Gastrocnemius medialis (tissue), 4 donors: ENCODE data around the gene KRT86. TPM values are rescaled to one million over a fixed set of nuclear protein-coding genes. Genes with fewer than 3 reads are reported as not detected.

Experiments used
- ATAC-seq, 2 donors: fragments of 150-250 bp; one replicate each; pipeline ENCODE4 v1.9.1; 2016
- DNase-seq, 2 donors: peaks; one replicate each; pipeline ENCODE4 v3.0.0-alpha.2; 2019
- H3K27ac ChIP-seq, 4 donors: fragments of 200-600 bp; sonication (generic); 1 replicate in 1 of 4; 2 replicates in 3 of 4; pipeline ENCODE4 v1.5.1; 2016 to 2018; ENCODE audit warnings: mild to moderate bottlenecking in 2 of 4, moderate library complexity in 1 of 4
- H3K27me3 ChIP-seq, 3 donors: fragments of 200-600 bp; sonication (generic) in 2 of 3; 1 replicate in 1 of 3; 2 replicates in 2 of 3; pipeline versions ENCODE4 v1.5.1 to v1.6.0; 2016 to 2019; ENCODE audit warnings: mild to moderate bottlenecking in 1 of 3, moderate library complexity in 1 of 3
- H3K36me3 ChIP-seq, 2 donors: fragments of 200-600 bp; sonication (generic) in 1 of 2; one replicate each; pipeline ENCODE4 v1.5.1; 2017 to 2018
- H3K4me1 ChIP-seq, 2 donors: fragments of 200-600 bp; sonication (generic) in 1 of 2; one replicate each; pipeline ENCODE4 v1.5.1; 2016 to 2017; ENCODE audit warnings: mild to moderate bottlenecking in 2 of 2
- H3K4me3 ChIP-seq, 4 donors: fragments of 200-600 bp; sonication (generic) in 3 of 4; 1 replicate in 1 of 4; 2 replicates in 3 of 4; pipeline ENCODE4 v1.5.1; 2016 to 2019; ENCODE audit warnings: mild to moderate bottlenecking in 2 of 4
- H3K9me3 ChIP-seq, 3 donors: fragments of 200-600 bp; sonication (generic) in 2 of 3; 1 replicate in 1 of 3; 2 replicates in 2 of 3; pipeline ENCODE4 v1.5.1; 2016 to 2019
- POLR2A ChIP-seq, 2 donors: fragments of 450-650 bp; IDR thresholded peaks; one replicate each; pipeline ENCODE4 v1.6.1; 2017; ENCODE audit warnings: antibody characterized with exemption in 2 of 2, mild to moderate bottlenecking in 2 of 2, moderate library complexity in 2 of 2
- in situ Hi-C, 4 donors: fragments of 200-750 bp; cut with MboI; loops; one replicate each; pipeline versions ENCODE4 v1.15.0 to v1.8.0; 2017; ENCODE audit warnings: low sequenced_read_pairs in 4 of 4
- intact Hi-C: fragments of 100-400 bp; cut with DNase I; formaldehyde crosslinking; loops from one replicate; pipeline ENCODE4 v1.15.1; 2023; ENCODE audit warnings: low total_unique reads
- total RNA-seq, 4 donors: library from RNA; depleted of rRNA; stranded (reverse); fragments of >200 nt; gene quantifications; one replicate each; pipeline versions ENCODE4 v1.1.0 to v1.2.3, GENCODE V29; 2016
- TF ChIP-seq, protein P1 (sequence below), 5 experiments: fragments of 450-650 bp in 3 of 5; fragments of 200-600 bp in 2 of 5; sonication (generic) in 2 of 5; IDR thresholded peaks in 4 of 5; conservative IDR thresholded peaks in 1 of 5; 1 replicate in 4 of 5; 2 replicates in 1 of 5; pipeline ENCODE4 v1.5.1; 2016 to 2019; ENCODE audit warnings: antibody characterized with exemption in 5 of 5, mild to moderate bottlenecking in 3 of 5, moderate library complexity in 3 of 5

The KRT86 gene
- total RNA-seq, 4 donors from 2014 or later, result 0.24 TPM; not detected in 3

GRCh38 chr12:52234223-52234810 is 40.1 kb upstream of the KRT86 start:
- ATAC-seq, result no peak
- H3K27me3 ChIP-seq, result peaks cover 17 to 20% (median 18%) of the 10 kb centered on the region in 3 donors
- H3K36me3 ChIP-seq, result no peaks in the 10 kb centered on the region
- no peak overlapping the region for H3K27ac ChIP-seq
- no peak overlapping the region for H3K4me3 ChIP-seq
- intact Hi-C loops, result no loop called here
- no peak for TF ChIP-seq POLR2A (IDR thresholded peaks at IDR 0.05)
- TF ChIP-seq, protein P1, sequence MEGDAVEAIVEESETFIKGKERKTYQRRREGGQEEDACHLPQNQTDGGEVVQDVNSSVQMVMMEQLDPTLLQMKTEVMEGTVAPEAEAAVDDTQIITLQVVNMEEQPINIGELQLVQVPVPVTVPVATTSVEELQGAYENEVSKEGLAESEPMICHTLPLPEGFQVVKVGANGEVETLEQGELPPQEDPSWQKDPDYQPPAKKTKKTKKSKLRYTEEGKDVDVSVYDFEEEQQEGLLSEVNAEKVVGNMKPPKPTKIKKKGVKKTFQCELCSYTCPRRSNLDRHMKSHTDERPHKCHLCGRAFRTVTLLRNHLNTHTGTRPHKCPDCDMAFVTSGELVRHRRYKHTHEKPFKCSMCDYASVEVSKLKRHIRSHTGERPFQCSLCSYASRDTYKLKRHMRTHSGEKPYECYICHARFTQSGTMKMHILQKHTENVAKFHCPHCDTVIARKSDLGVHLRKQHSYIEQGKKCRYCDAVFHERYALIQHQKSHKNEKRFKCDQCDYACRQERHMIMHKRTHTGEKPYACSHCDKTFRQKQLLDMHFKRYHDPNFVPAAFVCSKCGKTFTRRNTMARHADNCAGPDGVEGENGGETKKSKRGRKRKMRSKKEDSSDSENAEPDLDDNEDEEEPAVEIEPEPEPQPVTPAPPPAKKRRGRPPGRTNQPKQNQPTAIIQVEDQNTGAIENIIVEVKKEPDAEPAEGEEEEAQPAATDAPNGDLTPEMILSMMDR (IDR thresholded peaks at IDR 0.05 in 4 of 5, conservative IDR thresholded peaks at IDR 0.05 in 1 of 5), result no peak
- DNase-seq, result no peak
- in situ Hi-C loops, result no loop called here
- peaks cover 0 to 9% of the 10 kb centered on the region in 2 donors for H3K4me1 ChIP-seq
- no peaks in the 10 kb centered on the region for H3K9me3 ChIP-seq

- Histone ChIP-seq H3K27me3 (peaks cover 17 to 20% (median 18%) of the 10 kb centered on the region in 3 donors), H3K36me3 (no peaks in the 10 kb centered on the region), H3K27ac (no peak overlapping the region), H3K4me1 (peaks cover 0 to 9% of the 10 kb centered on the region in 2 donors), H3K9me3 (no peaks in the 10 kb centered on the region), H3K4me3 (no peak overlapping the region)
- in situ Hi-C loops, result no loop called here
- ATAC-seq (no peak), DNase-seq (no peak)
- intact Hi-C loops, result no loop called here
- TF ChIP-seq POLR2A (IDR thresholded peaks at IDR 0.05), result no peak
- TF ChIP-seq, protein P1 (IDR thresholded peaks at IDR 0.05 in 4 of 5, conservative IDR thresholded peaks at IDR 0.05 in 1 of 5), result no peak
Measured at GRCh38 chr12:52235001-52235764, 39.3 kb upstream of the KRT86 start.

- Histone ChIP-seq H3K36me3 (no peaks in the 10 kb centered on the region), H3K4me3 (no peak overlapping the region), H3K27me3 (peaks cover 17 to 20% (median 18%) of the 10 kb centered on the region in 3 donors), H3K27ac (no peak overlapping the region), H3K9me3 (no peaks in the 10 kb centered on the region), H3K4me1 (peaks cover 0 to 9% of the 10 kb centered on the region in 2 donors)
- no peak for ATAC-seq
- in situ Hi-C loops, result no loop called here
- intact Hi-C loops, result no loop called here
- DNase-seq, result no peak
- no peak for TF ChIP-seq POLR2A (IDR thresholded peaks at IDR 0.05)
- TF ChIP-seq, protein P1 (IDR thresholded peaks at IDR 0.05 in 4 of 5, conservative IDR thresholded peaks at IDR 0.05 in 1 of 5), result no peak
Measured at GRCh38 chr12:52235822-52236361, 38.6 kb upstream of the KRT86 start.

DNA sequence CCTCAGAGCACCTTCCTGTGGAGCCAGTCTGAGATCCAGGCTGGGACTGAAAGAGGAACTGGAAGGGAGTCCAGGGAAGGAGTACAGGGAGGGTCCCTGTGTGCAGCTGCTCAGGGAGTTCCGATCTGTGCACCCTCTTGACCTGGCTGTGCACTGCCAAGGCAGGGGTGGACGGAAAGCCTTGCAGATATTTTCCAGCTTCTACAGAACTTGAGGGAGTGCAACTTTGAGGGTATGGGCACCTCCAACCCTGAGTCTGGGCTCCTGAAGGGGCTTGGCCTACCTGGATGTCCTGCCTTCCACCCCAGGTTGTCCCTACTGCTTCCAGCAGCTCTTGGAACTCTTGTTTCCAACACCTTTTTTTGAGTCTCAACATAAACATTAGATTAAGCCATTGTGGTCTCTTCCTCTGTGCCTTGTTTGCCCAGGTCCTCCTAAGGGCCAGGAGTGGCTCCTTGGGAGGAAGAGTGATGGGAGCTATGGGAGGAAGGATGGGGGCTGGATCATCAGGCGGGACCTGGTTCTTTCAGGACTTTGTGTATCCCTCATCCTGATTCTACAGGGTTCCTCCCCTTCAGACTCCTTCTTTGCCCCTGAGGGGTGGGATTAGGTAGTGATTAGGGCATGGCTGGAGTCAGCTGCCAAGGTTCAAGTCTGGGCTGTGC is 37.9 kb upstream of the KRT86 start:
- DNase-seq (no peak), ATAC-seq (no peak)
- TF ChIP-seq, protein P1 (IDR thresholded peaks at IDR 0.05 in 4 of 5, conservative IDR thresholded peaks at IDR 0.05 in 1 of 5), result no peak
- TF ChIP-seq POLR2A (IDR thresholded peaks at IDR 0.05), result no peak
- Histone ChIP-seq H3K4me1 (peaks cover 0 to 9% of the 10 kb centered on the region in 2 donors), H3K9me3 (no peaks in the 10 kb centered on the region), H3K27ac (no peak overlapping the region), H3K27me3 (peaks cover 17 to 20% (median 18%) of the 10 kb centered on the region in 3 donors), H3K4me3 (no peak overlapping the region), H3K36me3 (no peaks in the 10 kb centered on the region)
- intact Hi-C loops (no loop called here), in situ Hi-C loops (no loop called here)
